ENCODE results near the gene FGGY. TPM values are rescaled to one million over a fixed set of nuclear protein-coding genes. Genes with fewer than 3 reads are reported as not detected.

FGGY gene
- total and polyA plus RNA-seq, 2 donors (not counting 1 experiment from before 2014, with no cell fraction given) = 6.1 to 38.5 TPM

DNA sequence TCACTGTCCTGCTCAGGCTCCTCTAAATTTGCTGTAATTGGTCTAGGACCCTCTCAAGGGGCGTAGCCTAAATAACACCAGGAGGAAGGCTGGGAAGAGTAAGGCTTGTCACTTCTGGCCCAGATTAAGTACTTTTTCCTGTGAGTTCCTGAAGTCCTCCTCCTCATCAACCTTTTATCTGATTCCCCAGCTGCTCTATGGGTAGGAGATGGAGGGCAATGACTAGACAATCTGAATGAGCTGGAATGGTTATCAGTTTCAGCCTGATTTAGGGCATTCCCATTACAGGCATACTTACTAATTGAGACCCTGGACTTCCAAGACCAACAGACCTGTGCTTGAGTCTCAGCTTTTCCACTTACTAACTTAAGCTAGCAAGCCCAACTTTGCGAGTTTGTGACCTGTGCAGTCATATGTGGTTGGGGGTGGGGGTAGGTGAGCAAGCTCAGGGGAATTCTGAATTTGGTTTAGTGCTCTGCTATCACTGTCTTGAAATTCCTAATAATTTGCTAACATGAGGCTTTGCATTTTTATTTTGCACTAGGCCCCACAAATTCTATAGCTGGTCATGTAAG lies 18.0 kb upstream of the FGGY start:
- ChIA-PET POLR2A (no interaction called here), CTCF (interaction anchor here (0.8 to 1.5 kb wide), 2 partner anchors 310 to 420 kb away, joined by 3 to 4 read pairs; no protein-coding TSS in a partner anchor)
- intact Hi-C loops (cut with micrococcal nuclease) = no loop called here
- Histone ChIP-seq H3K36me3 (replicated peaks in 1 of 2; ENCODE audit: control extremely low read depth in 1 of 2, control insufficient read depth in 1 of 2, extremely low read depth in 1 of 2, insufficient read depth in 2 of 2, low read length in 1 of 2) (no peaks in the 10 kb centered on the region), H3K9me3 (ENCODE audit: control extremely low read depth in 1 of 3, control insufficient read depth in 2 of 3, insufficient read depth in 1 of 3, low read length in 2 of 3) (no peaks in the 10 kb centered on the region), H3K79me2 (ENCODE audit: control insufficient read depth, insufficient read depth, low read length) (no peaks in the 10 kb centered on the region), H3K9ac (ENCODE audit: low read length) (no peak overlapping the region), H2AFZ (ENCODE audit: insufficient read depth, low read depth, low read length, poor library complexity, severe bottlenecking) (no peak overlapping the region), H3K4me3 (ENCODE audit: control extremely low read depth in 1 of 5, extremely low read depth in 1 of 5, insufficient read depth in 1 of 5, low read depth in 2 of 5, low read length in 4 of 5) (no peak overlapping the region), H4K20me1 (ENCODE audit: control insufficient read depth, insufficient read depth, low read length, poor library complexity, severe bottlenecking) (no peaks in the 10 kb centered on the region), H3K4me2 (replicated peaks; ENCODE audit: low read depth, low read length, poor library complexity, severe bottlenecking) (no peak overlapping the region), H3K27me3 (replicated peaks in 1 of 4; ENCODE audit: control extremely low read depth in 1 of 4, control insufficient read depth in 3 of 4, insufficient read depth in 4 of 4, low read length in 3 of 4) (peaks cover 0 to 3% (median 0%) of the 10 kb centered on the region in 4 experiments), H3K4me1 (ENCODE audit: control insufficient read depth in 2 of 2, insufficient read depth in 2 of 2, low read length in 2 of 2) (no peaks in the 10 kb centered on the region), H3K27ac (ENCODE audit: low read length in 2 of 2) (no peak overlapping the region)
- WGBS (ENCODE audit: insufficient coverage) = 100% methylated on average over 1 of the region's 2 CpGs
- DNase-seq = no peak
- no peaks in the 10 kb centered on the region for H3K4me1 Mint-ChIP-seq
- no peaks in the 10 kb centered on the region for H3K9me3 Mint-ChIP-seq (ENCODE audit: insufficient read depth)
- TF ChIP-seq EZH2 (IDR thresholded peaks at IDR 0.05; ENCODE audit: borderline replicate concordance, insufficient read depth, low read depth, low read length, poor library complexity, severe bottlenecking) = no peak
- TF ChIP-seq, protein P1, sequence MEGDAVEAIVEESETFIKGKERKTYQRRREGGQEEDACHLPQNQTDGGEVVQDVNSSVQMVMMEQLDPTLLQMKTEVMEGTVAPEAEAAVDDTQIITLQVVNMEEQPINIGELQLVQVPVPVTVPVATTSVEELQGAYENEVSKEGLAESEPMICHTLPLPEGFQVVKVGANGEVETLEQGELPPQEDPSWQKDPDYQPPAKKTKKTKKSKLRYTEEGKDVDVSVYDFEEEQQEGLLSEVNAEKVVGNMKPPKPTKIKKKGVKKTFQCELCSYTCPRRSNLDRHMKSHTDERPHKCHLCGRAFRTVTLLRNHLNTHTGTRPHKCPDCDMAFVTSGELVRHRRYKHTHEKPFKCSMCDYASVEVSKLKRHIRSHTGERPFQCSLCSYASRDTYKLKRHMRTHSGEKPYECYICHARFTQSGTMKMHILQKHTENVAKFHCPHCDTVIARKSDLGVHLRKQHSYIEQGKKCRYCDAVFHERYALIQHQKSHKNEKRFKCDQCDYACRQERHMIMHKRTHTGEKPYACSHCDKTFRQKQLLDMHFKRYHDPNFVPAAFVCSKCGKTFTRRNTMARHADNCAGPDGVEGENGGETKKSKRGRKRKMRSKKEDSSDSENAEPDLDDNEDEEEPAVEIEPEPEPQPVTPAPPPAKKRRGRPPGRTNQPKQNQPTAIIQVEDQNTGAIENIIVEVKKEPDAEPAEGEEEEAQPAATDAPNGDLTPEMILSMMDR (IDR thresholded peaks at IDR 0.05) = no peak
- ATAC-seq (ENCODE audit: low read depth) = no peak
- H3K4me3 Mint-ChIP-seq = no peak overlapping the region
- H3K27me3 Mint-ChIP-seq = peaks cover 2% of the 10 kb centered on the region
- no peak overlapping the region for H3K27ac Mint-ChIP-seq

GRCh38 chr1:59279645-59280044 lies 17.2 kb upstream of the FGGY start:
- ATAC-seq (ENCODE audit: low read depth) (no peak), DNase-seq (no peak)
- Mint-ChIP-seq H3K27me3 (peaks cover 3% of the 10 kb centered on the region), H3K4me1 (no peaks in the 10 kb centered on the region), H3K27ac (no peak overlapping the region), H3K4me3 (no peak overlapping the region), H3K9me3 (ENCODE audit: insufficient read depth) (no peaks in the 10 kb centered on the region)
- POLR2A ChIA-PET = no interaction called here
- no peaks in the 10 kb centered on the region for H3K79me2 ChIP-seq (ENCODE audit: control insufficient read depth, insufficient read depth, low read length)
- no peaks in the 10 kb centered on the region for H3K9me3 ChIP-seq (ENCODE audit: control extremely low read depth in 1 of 3, control insufficient read depth in 2 of 3, insufficient read depth in 1 of 3, low read length in 2 of 3)
- no peaks in the 10 kb centered on the region for H3K4me1 ChIP-seq (ENCODE audit: control insufficient read depth in 2 of 2, insufficient read depth in 2 of 2, low read length in 2 of 2)
- no peak overlapping the region for H3K4me2 ChIP-seq (replicated peaks; ENCODE audit: low read depth, low read length, poor library complexity, severe bottlenecking)
- no peak overlapping the region for H3K9ac ChIP-seq (ENCODE audit: low read length)
- TF ChIP-seq EZH2 (IDR thresholded peaks at IDR 0.05; ENCODE audit: borderline replicate concordance, insufficient read depth, low read depth, low read length, poor library complexity, severe bottlenecking) = no peak
- TF ChIP-seq, protein P1 (IDR thresholded peaks at IDR 0.05) = no peak
- CTCF ChIA-PET = interaction anchor here (1.5 kb wide), 1 partner anchor 419 kb away, joined by 4 read pairs; no protein-coding TSS in a partner anchor
- H3K27ac ChIP-seq (ENCODE audit: low read length in 2 of 2) = no peak overlapping the region
- H3K27me3 ChIP-seq (replicated peaks in 1 of 4; ENCODE audit: control extremely low read depth in 1 of 4, control insufficient read depth in 3 of 4, insufficient read depth in 4 of 4, low read length in 3 of 4) = peaks cover 0 to 3% (median 0%) of the 10 kb centered on the region in 4 experiments
- H3K4me3 ChIP-seq (ENCODE audit: control extremely low read depth in 1 of 5, extremely low read depth in 1 of 5, insufficient read depth in 1 of 5, low read depth in 2 of 5, low read length in 4 of 5) = no peak overlapping the region
- H3K36me3 ChIP-seq (replicated peaks in 1 of 2; ENCODE audit: control extremely low read depth in 1 of 2, control insufficient read depth in 1 of 2, extremely low read depth in 1 of 2, insufficient read depth in 2 of 2, low read length in 1 of 2) = no peaks in the 10 kb centered on the region
- no peaks in the 10 kb centered on the region for H4K20me1 ChIP-seq (ENCODE audit: control insufficient read depth, insufficient read depth, low read length, poor library complexity, severe bottlenecking)
- 87% methylated on average over 3 of the region's 5 CpGs for WGBS (ENCODE audit: insufficient coverage)
- intact Hi-C loops (cut with micrococcal nuclease) = no loop called here
- H2AFZ ChIP-seq (ENCODE audit: insufficient read depth, low read depth, low read length, poor library complexity, severe bottlenecking) = no peak overlapping the region
